HG02981 (cell line): ENCODE data around the gene EMP1.
"Not testable (repeated sequence)": the region's sequence is repeated elsewhere in the genome, so short reads cannot be mapped to it uniquely, and the experiment has no call there.

ENCODE experiments used
- ATAC-seq: cut with Tn5 transposase; IDR thresholded peaks from one replicate; pipeline ENCODE4 v1.9.1; 2021; ENCODE audit warnings: mild to moderate bottlenecking, moderate library complexity; ENCODE audit not compliant: unreplicated experiment

The EMP1 gene

DNA sequence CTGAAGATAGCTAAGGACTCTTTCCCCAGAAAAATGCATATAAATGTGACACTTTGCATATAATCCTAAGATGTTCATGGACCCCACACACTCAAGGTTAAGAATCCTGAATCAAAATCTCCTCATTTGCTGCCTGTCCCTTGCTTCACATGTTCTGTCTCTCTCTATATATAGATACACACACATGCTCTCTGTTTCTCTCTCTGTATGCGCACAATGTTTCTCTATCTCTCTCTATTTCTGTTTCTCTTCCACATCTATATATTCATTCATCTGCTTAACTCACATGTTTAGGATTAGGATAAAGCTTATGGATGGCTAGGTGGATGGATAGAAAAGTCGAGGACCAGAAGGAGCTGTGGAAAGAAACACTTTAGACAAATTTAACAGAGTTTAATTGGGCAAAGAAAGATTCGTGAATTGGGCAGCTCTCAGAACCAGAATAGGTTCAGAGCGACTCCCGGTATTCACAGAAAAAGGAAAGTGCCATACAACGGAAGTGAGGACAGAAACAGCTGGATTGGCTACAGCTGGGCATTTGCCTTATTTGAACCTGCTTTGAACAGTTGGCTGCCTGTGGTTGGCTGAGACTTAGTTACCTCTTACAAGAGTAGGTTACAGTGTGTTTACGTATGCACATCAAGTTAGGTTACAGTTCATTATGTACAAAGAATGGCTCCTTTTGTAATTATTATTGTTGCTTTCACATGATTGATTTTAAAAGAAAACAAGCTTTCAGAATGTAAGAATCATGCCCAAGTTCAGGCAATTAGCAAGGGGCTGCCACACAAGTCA is 57.6 kb downstream of the EMP1 start:
- no peak for ATAC-seq

DNA sequence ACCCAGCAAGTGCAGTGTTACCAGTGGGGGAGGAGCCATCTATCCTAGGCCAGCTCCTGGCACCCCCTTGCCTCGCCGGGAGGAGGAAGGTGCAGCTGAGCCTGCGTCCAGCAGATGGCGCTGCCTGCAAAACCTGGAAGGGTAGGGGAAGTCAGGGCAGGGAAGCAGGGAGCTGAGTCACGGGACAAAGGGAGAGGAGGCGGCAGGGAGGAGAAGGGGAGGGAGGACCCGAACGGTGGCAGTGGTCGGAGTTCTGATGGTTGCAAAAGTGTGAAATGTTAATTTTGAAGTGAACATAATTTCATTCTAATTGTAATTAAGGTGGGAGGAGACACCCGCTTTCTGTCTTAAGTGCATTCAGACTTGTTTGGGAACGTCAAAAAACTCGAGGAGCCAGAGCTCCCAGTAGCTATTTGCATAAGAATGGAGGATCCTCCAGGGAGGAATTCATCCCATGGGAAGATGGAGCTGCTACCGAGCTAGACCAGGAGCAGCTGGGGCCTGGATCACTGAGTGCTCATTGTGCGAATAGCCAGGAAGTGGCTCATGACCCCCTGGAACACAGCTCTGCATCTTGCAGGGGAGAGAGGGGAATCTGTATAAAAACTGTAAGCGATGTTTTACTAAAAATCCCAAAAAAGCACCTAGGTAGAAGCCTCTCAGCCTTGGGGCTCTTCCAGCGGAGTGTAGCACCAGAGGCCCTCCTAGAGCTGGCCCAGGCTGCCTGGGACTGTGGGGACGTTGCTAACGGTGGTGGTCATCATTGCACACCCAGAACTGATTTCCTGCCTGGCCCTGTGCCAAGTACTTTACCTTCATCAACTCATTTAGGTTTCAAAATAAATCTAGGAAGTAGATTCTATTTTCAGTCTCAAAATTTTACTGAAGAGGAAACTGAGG is 59.5 kb downstream of the EMP1 start:
- ATAC-seq, result peak; percentile 98

GRCh38 chr12:13256692-13257045 is 60.1 kb downstream of the EMP1 start:
- ATAC-seq, result no peak

GRCh38 chr12:13257356-13257875 is 60.9 kb downstream of the EMP1 start:
- ATAC-seq, result no peak

GRCh38 chr12:13258197-13258596 is 61.7 kb downstream of the EMP1 start:
- no peak for ATAC-seq

DNA sequence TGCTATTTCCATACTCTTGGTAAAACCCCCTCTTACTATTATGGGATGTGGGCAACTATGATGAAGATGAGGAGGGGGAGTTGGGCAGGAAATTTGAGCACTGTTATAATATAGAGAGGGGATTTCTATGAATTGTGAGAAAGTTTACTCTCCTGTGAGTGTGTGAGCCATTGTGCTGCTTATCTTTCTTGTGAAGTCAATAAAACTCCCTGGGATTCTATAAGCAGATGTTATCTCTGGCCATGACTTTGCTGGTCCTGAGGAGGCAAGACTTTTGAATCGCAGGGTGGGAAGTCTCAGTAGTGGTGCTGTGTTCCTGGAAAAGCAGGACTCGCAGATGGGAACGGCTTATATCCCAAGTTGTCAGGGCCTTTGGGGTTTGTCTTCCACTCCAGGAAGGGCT is 62.2 kb downstream of the EMP1 start:
- ATAC-seq, result no peak

DNA sequence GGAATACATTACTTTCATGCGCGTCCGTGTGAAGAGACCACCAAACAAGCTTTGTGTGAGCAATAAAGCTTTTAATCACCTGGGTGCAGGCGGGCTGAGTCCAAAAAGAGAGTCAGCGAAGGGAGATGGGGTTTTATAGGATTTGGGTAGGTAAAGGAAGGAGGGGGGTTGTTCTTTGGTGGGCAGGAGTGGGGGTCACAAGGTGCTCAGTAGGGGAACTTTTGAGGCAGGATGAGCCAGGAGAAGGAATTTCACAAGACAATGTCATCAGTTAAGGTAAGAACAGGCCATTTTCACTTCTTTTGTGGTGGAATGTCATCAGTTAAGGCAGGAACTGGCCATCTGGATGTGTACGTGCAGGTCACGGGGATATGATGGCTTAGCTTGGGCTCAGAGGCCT is 63.1 kb downstream of the EMP1 start:
- not testable (repeated sequence) for ATAC-seq

- ATAC-seq, result not testable (repeated sequence)
Observed at GRCh38 chr12:13267826-13268225, 71.3 kb downstream of the EMP1 start.

- no peak for ATAC-seq
Observed at GRCh38 chr12:13268581-13268980, 72.1 kb downstream of the EMP1 start.
